Esophagus muscularis mucosa (tissue), 2 donors: ENCODE data around the gene IL17B.

Experiments used
- POLR2A ChIP-seq: fragments of 450-650 bp; IDR thresholded peaks from one replicate; pipeline ENCODE4 v1.6.1; 2017; ENCODE audit warnings: antibody characterized with exemption, moderate library complexity, mild to moderate bottlenecking, low read depth
- POLR2AphosphoS5 ChIP-seq, 2 donors: sonication (generic); formaldehyde crosslinking; IDR thresholded peaks; one replicate each; pipeline ENCODE4 v1.6.1; 2017; ENCODE audit warnings: antibody characterized with exemption in 2 of 2

- TF ChIP-seq POLR2A: no peak
- TF ChIP-seq POLR2AphosphoS5 (IDR thresholded peaks at IDR 0.05): peak in 1 of 2 donors; percentile 83
Observed at GRCh38 chr5:149381986-149382338, 2.9 kb upstream of the IL17B start.
